GM18499 (cell line): ENCODE data around the gene FGD5.
"Not testable (repeated sequence)": the region's sequence is repeated elsewhere in the genome, so short reads cannot be mapped to it uniquely, and the experiment has no call there.

Experiments
- ATAC-seq: cut with Tn5 transposase; IDR thresholded peaks from one replicate; pipeline ENCODE4 v1.9.1; 2021; ENCODE audit warnings: moderate number of reproducible peaks; ENCODE audit not compliant: insufficient read depth, unreplicated experiment

Gene FGD5

DNA sequence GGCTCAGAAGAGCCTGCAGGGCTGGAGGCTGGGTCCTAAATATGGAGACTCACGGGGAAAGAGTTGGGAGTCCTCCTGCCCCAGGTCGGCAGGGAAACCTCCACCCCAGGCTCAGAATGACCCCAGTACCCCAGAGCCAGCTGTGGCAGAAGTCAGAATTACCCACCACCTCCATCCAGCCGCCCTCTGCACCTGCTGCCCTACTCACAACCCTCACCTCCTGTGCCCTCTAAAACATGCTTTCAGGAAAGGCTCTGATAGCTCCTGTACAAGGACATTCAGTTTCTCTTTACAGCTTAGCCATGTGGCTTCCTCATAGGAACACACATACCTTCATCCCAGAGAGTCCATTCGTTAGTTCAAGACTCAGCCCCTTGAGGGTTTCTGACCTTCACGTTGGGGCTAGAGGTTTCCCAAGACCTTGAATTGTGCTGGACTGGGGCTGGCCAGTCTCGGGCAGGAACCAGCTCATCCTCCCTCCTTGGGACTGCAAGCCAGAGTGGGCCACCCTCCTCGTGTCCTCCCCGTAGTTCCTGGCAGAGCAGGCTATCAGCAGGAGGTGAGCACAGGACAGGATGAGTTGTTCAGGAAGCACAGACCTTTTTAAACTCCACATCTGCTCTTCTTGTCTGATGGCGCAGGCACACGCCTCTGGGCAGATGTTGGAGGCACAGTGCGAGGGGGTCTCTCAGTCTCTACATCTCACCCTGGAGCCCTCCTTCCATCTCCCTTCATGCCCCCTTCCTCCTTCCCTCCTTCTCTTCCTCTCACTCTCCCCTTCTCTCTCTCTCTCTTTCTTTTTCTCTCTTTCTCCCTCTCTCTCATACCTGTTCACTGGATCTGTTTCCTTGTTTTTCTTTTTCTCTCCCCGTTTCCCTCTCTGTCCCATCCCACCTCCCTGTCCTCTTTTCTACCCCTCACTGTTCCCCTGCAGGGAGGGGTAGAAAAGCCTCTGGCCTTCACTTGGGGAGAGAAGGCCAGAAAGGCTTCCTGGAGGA lies 72.7 kb downstream of the FGD5 start:
- ATAC-seq: no peak

DNA sequence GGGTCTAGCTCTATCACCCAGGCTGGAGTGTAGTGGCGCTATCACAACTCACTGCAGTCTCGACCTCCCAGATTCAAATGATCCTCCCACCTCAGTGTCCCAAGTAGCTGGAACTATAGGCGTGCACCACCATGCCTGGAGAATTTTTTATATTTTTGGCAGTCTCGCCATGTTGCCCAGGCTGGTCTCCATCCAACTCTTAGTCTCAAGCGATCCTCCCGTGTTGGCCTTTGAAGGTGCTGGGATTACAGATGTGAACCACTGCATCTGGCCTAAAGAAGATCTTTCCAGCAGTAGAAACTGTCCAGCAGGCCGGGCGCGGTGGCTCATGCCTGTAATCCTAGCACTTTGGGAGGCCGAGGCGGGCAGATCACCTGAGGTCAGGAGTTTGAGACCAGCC lies 73.5 kb downstream of the FGD5 start:
- ATAC-seq: no peak

DNA sequence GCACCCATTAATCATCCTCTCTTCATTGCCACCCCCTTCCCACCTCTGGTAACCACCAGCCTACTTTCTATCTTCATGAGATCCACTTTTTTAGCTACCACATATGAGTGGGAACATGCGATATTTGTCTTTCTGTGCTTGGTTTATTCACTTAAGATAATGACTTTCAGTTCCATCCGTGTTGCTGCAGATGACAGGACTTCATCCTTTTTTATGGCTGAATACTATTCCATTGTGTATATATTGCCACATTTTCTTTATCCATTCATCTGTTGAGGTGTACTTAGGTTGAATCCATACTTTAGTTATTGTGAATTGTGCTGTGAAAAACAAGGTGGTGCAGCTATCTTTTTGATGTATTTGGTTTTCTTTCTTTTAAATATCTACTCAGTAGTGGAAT lies 75.3 kb downstream of the FGD5 start:
- no peak for ATAC-seq

DNA sequence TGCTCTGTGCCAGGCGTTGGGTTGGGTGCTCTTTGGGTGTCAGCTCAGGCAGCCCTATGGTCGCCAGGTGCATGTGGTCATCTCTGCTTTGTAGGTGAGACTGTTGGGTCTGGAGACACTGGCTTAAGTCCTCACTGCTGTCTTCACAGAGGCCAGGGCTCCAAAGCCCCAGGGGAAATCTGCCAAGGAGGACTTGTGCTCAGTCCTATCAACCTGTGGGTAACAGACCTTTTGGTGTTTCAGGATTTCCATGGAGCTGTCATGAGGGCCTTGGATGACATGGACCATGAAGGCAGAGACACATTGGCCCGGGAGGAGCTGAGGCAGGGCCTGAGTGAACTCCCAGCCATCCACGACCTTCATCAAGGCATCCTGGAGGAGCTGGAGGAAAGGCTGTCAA lies 78.5 kb downstream of the FGD5 start:
- no peak for ATAC-seq

DNA sequence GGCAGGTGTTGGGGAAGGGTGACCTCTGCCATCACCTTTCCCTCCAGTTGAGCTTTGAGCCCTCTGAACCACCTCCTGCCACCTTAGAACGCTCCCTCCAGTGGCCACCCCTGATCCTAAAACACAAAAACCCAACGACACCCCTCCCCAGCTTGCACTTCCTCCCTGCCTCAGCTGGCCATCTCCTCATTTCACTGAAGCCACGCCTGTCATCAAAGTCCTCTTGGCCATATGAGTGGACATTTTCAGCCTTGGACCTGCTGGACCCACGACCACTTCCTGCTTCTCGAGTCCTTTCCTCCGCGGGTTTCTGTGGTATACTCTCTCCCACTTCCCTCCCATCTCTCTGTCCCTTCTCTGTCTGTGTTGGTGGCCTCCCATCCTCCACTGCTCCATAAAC lies 80.2 kb downstream of the FGD5 start:
- ATAC-seq: no peak

DNA sequence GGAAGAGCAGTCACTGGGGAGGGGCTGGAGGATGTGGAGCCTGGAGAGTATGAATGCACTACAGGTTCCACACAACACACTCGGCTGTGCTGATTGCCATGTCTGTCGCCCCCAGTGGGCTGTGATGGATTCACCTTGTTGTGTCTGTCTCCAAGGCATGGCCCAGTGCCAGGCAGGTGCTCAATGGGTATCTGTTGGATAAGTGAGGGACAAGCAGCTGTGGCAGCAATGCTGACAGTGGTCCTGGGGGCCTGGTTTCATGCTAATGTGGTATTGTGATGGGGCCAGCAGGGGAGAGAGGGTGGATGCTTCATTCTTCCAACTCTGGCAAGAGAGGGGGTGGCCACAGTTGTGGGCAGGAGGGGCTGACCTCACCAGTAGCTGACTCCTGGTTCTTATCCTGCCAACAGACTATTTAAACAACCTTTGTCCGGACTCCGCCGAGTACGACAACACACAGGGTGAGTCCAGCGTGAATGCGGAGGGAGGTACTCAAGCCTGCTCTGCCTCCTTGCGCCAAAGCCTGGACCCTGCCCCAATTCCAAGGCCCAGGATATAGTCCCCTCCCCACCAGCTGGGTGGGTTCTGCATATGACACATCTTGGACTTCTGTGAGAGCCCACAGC lies 81.3 kb downstream of the FGD5 start:
- no peak for ATAC-seq

DNA sequence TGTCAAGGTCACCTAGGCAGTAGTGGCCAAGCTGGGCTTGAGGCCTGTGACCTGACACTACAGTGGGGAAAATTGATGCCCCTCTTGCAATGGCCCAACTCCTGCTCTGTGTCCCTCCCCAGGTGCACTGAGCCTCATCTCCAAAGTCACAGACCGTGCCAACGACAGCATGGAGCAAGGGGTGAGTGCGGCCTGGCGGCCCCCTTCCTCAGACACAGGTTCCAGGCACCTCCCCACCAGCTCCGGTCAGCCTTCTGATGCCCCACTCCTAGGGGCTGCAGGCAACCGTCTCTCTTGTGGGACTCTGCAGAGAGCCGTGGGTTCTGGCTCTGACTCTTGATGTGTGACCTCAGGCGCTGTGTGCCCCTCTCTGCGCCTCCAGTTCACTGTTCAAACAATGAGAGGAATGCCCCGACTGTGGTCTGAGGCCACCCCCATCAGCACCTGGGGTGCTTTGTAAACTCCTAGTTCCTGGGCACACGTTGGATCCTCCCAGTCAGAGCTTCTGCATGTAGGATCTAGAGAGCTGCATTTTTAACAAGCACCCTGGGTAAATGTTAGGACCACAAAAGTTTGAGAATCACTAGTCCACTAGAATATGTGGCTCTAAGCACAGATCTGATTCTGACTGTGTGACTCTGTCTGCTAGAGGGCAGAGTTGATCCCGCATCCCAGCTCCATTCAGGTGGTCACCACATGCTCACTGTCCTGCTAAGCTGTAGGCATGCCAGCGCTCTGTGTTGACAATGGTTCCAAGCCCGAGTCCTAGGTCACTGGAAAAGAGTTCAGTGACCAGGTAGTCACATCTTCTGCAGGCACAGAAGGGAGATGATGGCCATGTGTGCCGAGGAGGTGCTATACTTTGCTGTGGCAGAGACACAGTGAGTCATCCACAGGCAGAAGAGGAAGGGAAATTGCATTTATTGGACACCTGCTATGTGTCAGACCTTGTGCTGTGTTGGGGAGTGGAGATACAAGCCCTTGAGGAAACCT lies 82.4 kb downstream of the FGD5 start:
- ATAC-seq: no peak

DNA sequence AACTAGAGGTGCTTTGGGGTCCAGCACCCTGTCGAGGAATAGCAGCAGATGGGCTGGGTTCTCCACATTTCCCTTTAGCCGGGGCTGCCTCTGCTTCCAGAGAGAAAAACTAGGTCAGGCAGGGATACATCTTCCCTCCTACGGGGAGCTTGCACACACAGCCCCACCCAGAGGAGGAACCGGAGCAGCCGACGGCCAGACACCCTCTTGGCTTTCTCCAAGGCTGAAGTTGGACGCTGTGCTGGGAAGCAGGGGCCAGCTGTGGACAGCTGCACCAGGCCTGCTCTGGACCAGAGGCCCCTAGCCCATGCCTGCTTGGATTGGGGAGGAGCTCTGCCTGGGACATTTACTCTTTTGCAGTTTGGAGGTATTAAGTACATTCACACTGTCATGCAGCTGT lies 84.0 kb downstream of the FGD5 start:
- no peak for ATAC-seq

DNA sequence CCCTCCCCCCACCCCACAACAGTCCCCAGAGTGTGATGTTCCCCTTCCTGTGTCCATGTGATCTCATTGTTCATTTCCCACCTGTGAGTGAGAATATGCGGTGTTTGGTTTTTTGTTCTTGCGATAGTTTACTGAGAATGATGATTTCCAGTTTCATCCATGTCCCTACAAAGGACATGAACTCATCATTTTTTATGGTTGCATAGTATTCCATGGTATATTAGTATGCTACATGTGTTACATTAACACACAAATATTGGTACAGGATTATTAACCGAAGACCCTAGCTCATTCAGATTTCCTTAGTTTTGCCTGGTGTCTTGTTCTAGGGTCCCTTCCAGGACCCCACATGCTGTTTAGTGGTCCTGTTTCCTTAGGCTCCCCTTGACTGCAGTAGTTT lies 84.7 kb downstream of the FGD5 start:
- ATAC-seq: not testable (repeated sequence)

DNA sequence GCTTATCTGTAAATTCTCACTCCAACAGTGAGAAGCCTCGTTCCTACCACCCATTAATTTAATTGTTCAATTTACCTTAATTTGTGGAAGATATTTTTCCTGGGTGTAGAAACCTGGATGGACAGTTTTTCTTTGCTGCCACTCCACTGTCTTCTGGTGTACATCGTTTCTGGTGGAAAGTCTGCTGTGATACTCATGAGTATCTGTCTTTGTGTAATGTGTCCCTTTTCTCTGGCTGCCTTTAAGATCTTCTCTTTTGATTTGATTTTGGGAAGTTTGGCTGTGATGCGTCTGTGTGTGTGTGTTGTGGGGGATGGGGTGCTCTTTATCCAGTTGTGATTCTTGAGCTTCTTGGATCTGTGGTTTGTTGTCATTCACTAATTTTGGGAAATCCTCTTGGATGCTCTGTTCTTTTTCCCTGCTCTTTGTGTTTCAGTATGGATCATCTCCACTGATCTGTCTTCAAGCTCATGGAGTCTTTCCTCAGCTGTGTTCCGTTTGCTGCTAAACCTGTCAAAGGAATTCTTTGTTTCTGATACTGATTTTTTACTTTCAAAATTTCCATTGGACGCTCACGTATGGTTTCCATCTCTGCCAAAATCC lies 86.4 kb downstream of the FGD5 start:
- no peak for ATAC-seq

DNA sequence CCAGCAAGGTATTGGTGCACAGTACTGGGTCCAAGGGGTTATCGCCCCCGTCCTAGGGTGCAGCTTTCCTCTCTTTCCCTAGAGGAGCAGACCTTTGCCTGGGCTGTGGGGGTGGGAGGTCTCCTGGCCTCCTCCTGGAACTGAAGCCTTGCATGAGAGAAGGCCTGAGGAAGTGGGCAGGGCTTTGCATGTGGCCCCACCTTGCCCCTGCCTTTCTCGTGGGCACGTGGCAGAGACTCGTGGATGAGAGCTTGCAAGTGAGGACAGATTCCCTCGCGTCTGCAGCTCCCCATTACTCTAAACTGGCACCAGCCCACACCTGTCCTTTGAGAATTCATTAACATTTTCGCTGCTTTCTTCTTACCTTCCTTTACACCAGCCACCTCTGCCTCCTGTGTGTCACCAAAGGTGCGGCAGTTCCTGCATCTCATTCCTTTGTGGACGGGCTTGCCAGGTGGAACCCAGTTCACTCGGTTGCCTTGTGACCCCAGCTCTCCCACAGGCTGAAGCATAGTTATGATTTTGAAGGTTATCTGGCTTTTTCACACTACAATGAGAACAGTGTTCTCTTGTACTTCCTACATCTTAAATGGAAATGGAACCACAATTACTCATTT lies 87.7 kb downstream of the FGD5 start:
- no peak for ATAC-seq

DNA sequence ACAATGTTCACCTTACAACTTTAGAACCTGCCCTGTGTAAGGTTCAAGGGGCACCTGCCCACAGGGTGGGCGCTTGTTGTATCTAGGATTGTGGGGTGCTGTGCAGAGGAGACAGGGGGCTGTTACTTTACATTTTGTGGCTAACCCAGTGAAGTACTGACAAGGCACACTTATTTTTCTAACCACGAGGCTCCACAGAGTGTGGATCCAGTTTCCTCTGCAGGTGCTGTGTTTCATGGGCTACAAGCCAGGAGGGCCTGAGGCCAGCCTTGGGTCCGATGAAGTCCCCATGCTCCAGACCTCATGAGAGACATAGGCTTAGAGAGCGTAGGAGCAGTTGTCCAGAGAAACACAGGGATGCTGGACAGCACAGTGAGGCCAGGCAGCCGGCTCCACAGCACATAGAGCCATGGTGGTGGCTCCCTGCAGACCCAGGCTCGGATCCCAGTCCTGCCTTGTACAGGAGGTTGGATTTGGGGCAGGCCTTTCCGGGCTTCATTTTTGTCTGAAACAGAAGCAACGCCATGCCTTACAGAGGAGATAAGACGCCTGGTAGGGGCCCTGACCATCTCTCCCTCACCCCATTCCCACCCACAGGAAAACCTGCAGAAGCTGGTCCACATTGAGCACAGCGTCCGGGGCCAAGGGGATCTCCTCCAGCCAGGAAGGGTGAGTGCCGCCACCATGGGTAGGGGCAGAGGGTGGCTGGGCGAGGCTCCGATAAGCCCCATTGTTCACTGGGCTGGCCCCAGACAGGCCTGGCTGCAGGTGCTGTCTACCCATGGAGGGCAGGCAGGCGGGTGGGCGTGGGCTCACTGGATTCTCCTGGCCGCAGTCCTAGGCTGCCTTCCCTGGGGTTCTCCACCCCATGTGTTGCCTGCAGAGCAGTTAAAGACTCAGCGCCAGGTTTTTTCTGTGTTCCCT lies 88.5 kb downstream of the FGD5 start:
- ATAC-seq: no peak

DNA sequence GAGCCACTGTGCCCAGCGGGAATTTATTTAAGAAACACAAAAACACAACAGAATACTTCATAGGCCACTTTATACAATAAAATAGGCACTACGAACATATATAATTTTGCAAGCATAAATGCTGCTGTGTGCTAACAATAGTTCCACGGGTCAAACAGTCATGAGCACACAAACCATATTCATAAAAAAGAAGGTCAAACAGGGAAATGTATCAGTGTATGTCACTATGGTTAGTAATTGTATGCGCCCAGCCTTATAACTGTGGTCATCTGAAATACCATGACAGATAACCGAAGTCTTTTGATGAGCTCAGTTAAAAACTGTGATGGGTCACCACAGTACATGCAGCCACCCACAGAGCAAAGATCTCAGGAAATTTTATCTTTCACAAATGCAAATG lies 90.5 kb downstream of the FGD5 start:
- no peak for ATAC-seq

DNA sequence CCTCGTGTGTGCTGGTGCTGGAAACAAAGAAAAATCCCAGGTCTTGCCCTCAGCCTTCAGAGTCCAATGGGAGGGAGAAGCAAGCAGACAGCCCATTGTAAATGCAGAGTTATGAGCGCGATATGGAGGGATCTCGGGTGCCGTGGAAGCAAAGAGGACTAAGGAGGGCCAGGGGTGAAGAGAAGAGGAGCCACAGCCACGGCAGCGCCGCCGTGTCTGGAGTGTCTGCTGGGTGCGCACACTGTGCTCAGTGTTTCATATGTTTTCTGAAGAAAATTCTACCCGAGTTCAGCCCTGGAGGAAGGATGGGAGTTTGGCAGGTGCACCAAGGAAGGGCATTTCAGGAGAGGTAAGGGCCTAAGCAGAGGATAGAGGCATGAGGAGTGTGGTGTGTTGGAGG lies 92.9 kb downstream of the FGD5 start:
- no peak for ATAC-seq

DNA sequence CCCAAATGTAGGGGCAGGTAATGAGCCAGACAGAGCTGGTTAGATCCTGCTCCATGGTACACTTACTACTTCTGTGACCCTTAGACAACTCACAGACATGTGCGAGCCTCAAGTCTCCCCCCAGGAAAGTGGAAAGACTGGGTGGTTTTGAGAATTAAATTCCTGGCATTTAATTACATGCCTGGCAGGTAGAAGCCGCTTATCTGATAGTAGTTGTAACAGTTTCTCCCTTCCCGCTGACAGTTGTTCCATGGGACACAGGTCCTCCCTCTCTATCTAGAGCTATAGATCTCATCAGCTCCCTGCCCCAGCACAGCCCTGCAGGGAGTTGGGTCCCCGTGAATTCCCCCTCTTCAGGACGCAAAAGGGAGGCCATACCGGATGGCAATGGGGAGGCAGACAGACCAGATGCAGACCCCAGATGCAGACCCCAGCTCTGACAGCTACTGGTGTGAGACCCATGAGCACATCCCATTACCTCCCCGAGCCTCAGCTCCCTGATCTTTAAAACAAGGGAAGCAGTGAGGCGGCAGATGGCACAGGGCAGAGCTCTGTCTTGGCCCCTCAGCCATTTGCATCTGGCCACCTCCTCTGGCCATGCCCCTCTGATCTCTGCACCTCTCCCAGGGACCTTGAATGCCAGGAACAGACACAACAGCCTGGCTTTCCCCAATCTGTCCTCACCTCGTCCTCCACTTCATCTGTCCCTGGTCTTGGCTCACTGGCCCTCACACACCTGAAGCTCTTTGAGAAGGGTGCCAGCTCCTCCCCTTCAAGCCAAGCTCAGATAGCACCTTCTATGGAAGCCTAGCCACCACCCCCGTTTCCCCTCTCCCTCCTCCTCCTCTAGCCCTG lies 94.5 kb downstream of the FGD5 start:
- ATAC-seq: no peak

DNA sequence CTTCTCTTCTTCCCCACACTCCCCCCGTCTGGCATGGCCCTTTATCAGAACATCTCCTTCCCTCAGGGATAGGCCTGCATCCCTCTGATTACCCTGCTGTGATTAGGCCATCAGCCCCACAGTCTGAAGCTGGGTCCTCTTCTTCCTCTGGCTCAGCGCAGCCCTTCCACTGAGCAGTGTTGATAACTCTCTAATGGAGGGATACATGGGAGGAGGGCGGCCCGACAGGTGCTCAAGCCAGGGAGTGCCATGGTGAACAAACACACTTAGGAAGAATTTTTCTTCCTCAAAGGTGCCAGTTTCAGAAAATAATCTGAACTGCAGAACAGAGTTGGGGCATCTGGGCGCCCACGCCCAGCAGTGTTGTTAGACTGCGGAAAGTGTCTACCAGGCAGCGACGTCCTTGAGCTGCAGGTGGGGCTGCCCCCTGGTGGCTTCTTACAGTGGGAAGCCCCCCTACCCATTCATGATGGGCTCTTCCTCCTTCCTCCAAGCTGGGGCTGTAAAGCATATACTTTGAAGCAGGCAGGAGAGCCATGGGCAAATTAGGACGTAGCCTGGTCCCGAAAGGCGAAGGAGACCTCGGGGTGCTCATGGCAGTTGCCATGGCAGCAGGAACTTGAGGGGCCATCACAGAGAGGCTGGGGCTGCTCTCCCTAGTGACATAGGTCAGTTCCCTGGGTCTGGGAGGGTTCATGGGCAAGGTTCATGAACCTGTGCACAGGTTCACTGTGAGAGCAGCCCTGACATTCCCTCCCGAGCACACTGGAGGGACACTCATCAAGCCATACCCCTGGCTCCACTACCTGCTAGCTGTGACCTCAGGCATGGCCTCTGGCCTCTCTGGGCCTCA lies 95.4 kb downstream of the FGD5 start:
- ATAC-seq: no peak

DNA sequence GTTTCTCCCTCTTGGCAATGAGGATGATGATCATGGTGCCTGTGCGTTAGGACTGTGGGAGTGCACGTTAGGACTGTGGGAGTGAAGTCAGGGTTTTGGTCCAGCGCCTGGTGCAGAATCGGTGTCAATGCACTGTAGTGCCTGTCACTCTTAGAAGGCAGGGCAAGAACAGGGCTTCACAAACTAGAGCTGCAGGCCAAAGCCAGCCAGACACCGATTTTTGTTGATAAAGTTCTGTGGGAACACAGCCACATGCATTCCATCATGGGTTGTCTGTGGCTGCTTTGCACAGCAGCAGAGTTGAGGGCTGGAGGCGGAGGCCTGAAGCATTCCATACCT lies 96.0 kb downstream of the FGD5 start:
- ATAC-seq: no peak
